NCI-H1105 treated with DMSO at 0.1 percent for 48 hours (cell line): Measurements from ENCODE around the gene PTBP2.

Experiments
- DNase-seq: peaks from one replicate; lab custom pipeline; 2025; lab: John Stamatoyannopoulos, UW

Gene PTBP2

GRCh38 chr1:96820671-96821070 lies 99.1 kb downstream of the PTBP2 start:
- no peak for DNase-seq

GRCh38 chr1:96825231-96825630 lies 103.6 kb downstream of the PTBP2 start:
- DNase-seq = no peak

GRCh38 chr1:96825950-96826576 lies 104.5 kb downstream of the PTBP2 start:
- no peak for DNase-seq

GRCh38 chr1:96833376-96833775 lies 111.8 kb downstream of the PTBP2 start:
- no peak for DNase-seq

- DNase-seq = no peak
These were observed 113.4 kb downstream of the PTBP2 start for GRCh38 chr1:96834986-96835385.

- DNase-seq = no peak
These were observed 115.6 kb downstream of the PTBP2 start for GRCh38 chr1:96837057-96837780.

GRCh38 chr1:96837781-96838216 lies 116.2 kb downstream of the PTBP2 start:
- no peak for DNase-seq

- DNase-seq = no peak
These were observed 118.8 kb downstream of the PTBP2 start for GRCh38 chr1:96840396-96840795.

- no peak for DNase-seq
These were observed 120.6 kb downstream of the PTBP2 start for GRCh38 chr1:96842215-96842614.

GRCh38 chr1:96843196-96843595 lies 121.6 kb downstream of the PTBP2 start:
- DNase-seq = no peak

- DNase-seq = no peak
These were observed 122.0 kb downstream of the PTBP2 start for GRCh38 chr1:96843601-96844000.

GRCh38 chr1:96845464-96845863 lies 123.9 kb downstream of the PTBP2 start:
- no peak for DNase-seq

- DNase-seq = no peak
These were observed 140.3 kb downstream of the PTBP2 start for GRCh38 chr1:96861836-96862235.

GRCh38 chr1:96863449-96863848 lies 141.9 kb downstream of the PTBP2 start:
- no peak for DNase-seq
